Stimulated activated CD8-positive, alpha-beta memory T cell treated with anti-CD3 and anti-CD28 coated beads, Interleukin-7, amount 100 ng/mL, for 48 hours (primary cell): ENCODE results near the gene TRPM8.

Source experiments
- DNase-seq, 2 donors: peaks; one replicate each; pipeline ENCODE4 v3.0.0-alpha.2; 2020; ENCODE audit warnings: low read depth in 1 of 2; ENCODE audit errors: extremely low read depth in 1 of 2

TRPM8 gene

DNA sequence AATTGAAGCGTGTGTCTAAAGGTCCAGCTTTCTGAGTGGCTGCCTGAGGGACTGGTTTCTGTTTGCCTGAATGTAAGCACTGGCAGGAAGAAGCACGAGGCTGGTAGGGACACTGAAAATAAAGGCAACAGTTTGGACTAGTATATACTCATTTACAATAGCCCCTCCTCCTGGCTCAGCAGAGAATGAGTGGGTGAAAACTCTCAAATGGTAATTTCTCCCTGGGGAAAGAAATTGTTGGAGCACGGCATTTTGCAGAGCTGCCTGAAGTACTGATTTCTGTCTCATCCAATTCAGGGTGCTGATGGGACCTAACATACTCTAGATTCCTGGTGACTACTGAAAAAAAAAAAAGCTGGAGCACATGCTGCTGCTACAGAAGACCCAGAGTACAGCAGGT is 116.0 kb downstream of the TRPM8 start:
- no peak for DNase-seq

DNA sequence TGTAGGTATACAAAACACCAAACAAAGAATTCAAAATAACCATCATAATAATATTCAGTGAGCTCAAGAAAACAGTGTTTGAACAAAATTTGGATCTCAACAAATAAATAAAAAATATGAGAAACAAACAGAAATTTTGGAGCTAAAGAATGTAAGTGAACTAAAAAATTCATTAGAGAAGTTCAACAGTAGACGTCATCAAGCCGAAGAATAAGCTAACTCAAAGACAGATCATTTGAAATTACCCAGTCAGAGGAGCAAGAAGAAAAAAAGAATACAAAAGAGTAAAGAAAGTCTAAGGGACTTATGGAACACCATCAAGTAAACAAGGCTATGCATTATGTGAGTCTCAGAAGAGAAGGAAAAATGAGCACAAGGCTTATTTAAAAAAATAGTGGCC is 116.7 kb downstream of the TRPM8 start:
- no peak for DNase-seq

DNA sequence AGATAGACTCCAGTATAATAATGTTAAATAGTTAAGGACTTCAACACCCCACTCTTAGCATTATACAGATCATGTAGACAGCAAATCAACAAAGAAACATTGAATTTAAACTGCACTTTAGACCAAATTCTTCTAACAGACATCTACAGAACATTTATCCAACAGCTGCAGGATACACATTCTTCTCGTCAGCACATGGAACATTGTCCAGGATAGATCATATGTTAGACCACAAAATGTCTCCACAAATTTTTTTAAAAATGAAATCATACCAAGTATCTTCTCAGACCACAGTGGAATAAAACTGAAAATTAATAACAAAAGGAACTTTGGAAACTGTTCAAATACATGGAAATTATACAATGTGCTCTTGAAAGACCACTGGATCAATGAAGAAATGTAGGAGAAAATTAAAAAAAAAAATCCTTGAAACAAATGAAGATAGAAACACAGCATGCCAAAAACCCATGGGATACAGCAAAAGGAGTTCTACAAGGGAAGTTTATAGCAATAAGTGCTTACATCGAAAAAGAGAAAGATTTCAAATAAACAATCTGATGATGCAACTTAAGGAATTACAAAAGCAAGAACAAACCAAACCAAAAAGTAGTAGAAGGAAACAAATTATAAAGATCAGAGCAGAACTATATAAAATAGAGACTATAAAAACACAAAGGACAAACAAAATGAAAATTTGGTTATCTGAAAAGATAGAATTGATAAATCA is 121.1 kb downstream of the TRPM8 start:
- no peak for DNase-seq

DNA sequence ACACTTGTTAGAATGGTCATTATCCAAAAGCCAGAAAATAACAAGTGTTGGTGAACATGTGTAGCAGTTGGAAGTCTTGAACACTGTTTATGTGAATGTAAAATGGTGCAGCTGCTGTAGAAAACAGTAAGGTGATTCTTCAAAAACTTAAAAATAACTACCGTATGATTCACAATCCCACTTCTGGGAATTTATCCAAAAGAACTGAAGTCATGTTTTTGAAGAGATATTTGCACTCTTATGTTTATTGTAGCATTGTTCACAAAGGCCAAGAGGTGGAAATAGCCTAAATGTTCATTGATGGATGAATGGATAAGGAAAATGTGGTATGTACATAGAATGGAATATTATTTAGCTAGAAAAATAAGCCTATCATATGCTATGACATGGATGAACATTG is 127.0 kb downstream of the TRPM8 start:
- DNase-seq: no peak

DNA sequence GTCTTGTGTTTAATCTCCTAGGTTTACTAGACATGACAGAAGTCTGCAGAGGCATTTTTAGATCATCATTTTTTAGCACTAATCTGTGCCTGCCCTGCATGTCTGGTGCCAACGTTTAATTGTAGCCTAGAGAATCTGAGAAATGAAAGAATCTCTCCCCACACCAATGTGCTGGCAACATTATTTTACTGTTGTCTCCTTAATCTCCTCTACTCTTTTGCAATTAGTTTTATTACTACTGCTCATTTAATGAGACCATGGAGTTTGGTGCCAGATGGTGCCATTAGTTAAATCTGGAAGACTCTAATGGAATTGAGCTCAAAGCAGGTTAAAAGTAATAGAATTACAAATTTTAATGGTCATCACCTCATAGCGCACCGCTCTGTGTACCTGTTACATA is 129.3 kb downstream of the TRPM8 start:
- no peak for DNase-seq

DNA sequence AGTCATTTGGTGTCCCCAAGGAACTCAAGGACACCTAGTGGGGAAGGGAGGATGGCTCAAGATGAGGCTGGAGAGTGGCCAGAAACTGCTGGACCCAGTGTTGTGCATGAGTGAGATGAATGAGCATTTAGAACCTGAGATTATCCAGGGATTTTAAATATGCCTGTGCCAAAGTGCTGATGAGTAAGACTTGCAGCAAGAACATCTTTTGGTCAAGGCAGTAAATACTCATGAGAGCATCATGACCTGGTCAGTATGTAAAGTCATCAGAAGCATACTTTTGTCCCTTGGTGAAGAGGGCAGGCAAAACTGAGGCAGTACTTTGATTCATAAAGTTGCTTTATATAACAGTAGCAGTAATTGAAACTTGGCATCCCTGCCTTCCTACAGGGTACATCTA is 130.2 kb downstream of the TRPM8 start:
- DNase-seq: no peak

DNA sequence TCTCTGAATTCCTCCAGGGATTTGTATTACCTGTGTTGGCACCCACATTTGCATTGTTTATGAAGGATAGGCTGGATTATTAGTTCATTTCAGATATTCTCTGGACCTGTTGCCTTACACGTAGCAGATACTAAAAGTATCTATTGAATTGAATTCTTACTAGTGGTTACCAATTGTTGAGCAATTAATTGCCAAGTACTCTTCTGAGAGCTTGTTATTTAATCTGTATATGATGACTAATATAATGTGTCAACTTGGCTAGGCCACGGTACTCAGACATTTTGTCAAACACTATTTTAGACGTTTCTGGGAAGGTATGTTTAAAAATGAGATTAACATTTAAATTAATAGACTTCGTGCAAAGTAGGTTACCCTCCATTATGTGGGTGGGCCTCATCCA is 130.9 kb downstream of the TRPM8 start:
- no peak for DNase-seq

DNA sequence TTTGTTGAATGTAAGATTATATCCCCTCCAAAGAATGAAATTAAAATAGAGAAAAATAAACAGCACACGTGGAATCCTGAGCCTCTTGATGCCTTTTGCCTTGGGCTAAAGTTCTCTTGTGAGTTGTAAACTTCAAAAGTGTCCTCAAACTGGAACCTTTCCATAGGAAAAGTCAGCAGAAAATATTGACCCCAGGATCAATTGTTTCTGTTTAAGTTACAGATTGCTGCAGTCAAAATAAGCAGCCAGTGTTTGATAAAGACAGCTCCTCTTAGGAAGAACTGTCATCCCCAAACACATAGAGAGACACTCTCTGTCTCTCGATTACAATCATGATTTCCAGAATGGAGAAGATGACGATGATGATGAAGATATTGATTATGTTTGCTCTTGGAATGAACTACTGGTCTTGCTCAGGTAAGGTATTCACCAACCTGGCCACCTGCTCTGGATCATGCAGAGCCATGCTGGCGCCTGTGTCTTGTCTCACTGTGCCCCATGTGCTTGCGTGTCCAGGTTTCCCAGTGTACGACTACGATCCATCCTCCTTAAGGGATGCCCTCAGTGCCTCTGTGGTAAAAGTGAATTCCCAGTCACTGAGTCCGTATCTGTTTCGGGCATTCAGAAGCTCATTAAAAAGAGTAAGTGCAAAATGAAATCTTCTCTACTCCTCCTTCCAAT is 133.4 kb downstream of the TRPM8 start, which contains the start of gene SPP2:
Gene SPP2, plus strand, starts transcription at position 248 of the 681 bp plus-strand sequence. Its CDS starts 85 bp downstream, at position 333.
- DNase-seq: no peak

DNA sequence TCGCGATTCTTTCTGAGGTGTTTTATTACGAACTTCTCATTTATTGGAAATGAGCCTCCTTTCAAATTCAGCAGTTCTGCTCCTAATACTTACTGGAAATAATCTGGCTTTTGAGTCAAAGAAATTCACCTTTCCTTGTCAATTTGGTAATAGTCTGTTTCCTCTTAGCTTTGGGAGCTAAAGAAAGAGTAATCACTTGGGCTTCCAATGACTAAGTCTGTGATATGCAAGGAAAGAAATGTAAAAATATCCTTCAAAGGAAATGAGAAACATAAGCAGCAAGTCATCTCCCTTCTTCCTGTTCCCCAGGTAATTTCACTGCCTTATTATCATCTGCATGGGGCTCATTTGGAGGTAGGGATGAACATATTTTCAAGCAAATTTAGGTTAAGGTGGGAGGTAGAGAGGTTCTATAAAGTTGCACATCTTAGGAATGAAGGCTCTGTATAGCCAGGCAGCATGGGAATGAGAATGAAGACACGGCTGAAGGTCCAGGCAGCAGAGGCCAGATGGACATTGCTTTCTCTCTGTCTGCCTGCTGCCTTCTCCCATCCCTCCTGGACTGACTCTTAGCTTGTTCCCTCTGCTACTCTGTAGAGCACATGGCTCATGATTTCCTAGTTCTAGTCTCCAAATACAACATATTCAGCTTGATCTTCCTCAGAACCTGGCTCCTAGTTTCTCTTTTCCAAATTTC is 134.3 kb downstream of the TRPM8 start:
- no peak for DNase-seq

DNA sequence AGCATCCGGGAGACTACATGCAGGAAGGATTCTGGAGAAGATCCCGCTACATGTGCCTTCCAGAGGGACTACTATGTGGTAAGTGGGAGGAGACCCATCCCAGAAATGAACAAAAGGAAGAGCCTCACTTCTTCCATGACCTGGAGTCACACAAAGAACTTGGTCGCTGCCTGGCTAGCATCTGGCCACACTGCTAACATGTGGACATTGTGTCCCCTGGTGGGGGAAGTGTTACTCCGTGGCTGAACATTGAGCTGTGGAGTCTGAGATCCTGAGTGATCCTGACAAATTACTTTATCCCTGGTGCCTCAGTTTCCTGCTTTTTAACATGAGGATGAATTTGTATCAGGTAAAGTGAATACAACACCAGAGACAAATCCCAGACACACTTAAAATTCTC is 141.7 kb downstream of the TRPM8 start:
- no peak for DNase-seq

DNA sequence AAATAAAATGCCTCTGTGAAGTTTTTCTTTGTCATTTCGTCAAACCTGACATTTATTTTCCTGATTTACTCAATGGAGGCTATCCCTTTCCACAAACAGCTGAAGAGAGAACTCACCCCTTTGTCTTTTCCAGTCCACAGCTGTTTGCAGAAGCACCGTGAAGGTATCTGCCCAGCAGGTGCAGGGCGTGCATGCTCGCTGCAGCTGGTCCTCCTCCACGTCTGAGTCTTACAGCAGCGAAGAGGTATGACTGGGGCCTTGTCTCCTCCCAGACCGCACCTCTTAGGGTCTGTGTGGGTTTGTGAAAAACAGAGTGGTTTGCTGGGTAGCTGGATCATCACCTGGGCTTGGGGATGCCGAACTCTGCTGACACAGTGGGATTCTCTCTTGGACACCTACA is 143.1 kb downstream of the TRPM8 start:
- DNase-seq: no peak

DNA sequence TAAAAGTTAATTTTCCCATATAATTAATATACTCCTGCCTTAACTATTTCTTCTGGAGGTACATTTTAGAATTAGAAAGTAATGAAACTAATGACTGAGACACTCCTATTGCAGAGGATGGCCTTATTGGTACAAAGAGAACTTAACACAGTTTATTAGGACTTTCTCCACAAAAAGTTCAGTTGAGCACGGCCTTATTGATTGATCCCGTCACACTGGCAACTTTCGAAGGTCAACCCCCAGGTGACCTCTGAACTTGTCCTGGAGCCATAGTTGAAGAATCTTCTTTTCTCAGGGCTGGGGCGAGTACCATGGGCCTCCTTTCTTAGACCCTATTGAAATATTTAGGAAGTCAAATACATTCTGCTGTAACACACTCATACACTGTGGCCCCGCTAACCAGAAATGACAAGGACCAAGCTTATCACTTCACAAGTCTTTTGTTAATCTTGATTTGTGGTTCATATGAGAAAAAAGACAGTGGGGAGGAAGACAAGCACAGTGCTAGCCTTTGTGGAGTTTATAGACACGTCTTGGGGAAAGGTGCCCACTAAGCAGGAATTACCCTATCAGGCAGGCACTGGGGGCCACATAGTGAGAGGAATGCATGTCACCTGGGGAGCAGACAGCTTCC is 144.6 kb downstream of the TRPM8 start:
- DNase-seq: no peak

DNA sequence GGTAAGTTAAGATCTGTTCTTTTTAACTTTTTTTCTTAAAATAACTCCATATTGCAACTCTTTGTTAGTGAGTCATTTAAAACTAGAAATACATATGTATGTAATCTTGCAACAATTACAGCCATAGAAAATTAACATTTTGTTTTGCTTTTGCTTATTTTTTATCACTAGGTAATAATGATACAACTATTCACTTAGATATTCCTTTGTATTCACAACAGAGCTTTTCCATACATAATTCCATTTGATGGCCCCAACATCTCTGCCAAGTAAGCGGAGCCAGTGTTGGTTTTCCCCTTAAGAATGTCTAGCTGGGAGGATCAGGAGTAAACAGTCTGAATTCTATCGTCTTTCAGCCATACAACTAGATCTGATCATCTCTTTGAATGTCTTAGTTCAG is 149.4 kb downstream of the TRPM8 start:
- DNase-seq: no peak
